ENCODE data around the gene TBX21. TPM values are rescaled to one million over a fixed set of nuclear protein-coding genes. Genes with fewer than 3 reads are reported as not detected.
A peak's percentile ranks its signal among the peaks of the same experiment; 100 is the strongest.

Gene TBX21
- total and polyA plus RNA-seq, 9 of the 15 experiments (the other 6 are each of a cell fraction or from before 2014, with no cell fraction given) = 0.07 TPM; not detected in 8

- 68% methylated on average over 11 of the region's 11 CpGs for WGBS (ENCODE audit: insufficient coverage, low coverage, missing lambda C conversion rate)
- Histone ChIP-seq H4K20me1 (replicated peaks; ENCODE audit: control insufficient read depth, insufficient read depth, low read length) (no peaks in the 10 kb centered on the region), H3K36me3 (ENCODE audit: control insufficient read depth, insufficient read depth, low read length) (peaks cover 9% of the 10 kb centered on the region; the same call in 1 of the 3 replicates), H3K79me2 (ENCODE audit: control insufficient read depth, insufficient read depth, low read length) (peaks cover 5% of the 10 kb centered on the region; the same call in 2 of the 3 replicates), H3K4me3 (no peak overlapping the region), H3K4me1 (replicated peaks in 1 of 2; ENCODE audit: control insufficient read depth in 2 of 2, insufficient read depth in 2 of 2, low read length in 2 of 2) (peaks cover 19 to 53% of the 10 kb centered on the region in 2 experiments), H2AFZ (ENCODE audit: low read depth, low read length) (no peak overlapping the region), H3K27me3 (ENCODE audit: control insufficient read depth in 2 of 2, insufficient read depth in 2 of 2, low read length in 2 of 2) (no peaks in the 10 kb centered on the region), H3K27ac (ENCODE audit: extremely low read depth, low read depth, low read length) (no peak overlapping the region), H3K9me1 (ENCODE audit: control insufficient read depth, insufficient read depth, low read length) (no peaks in the 10 kb centered on the region), H3K9me3 (replicated peaks; ENCODE audit: control insufficient read depth, insufficient read depth, low read depth, low read length) (no peaks in the 10 kb centered on the region), H3K9ac (ENCODE audit: insufficient read depth in 1 of 2, low read depth in 2 of 2, low read length in 2 of 2) (no peak overlapping the region), H3K4me2 (ENCODE audit: insufficient read depth, low read length) (no peak overlapping the region)
- BruUV-seq (replicated peaks) = no TSS peak
- DNase-seq (ENCODE audit: extremely low read depth in 1 of 4, low spot score in 3 of 4) = no peak
- ATAC-seq = no peak
- TF ChIP-seq ZFP36 (IDR thresholded peaks at IDR 0.05; ENCODE audit: low read depth, low read length, partially characterized antibody) (peak; percentile 42), MED1 (CRISPR knock-in tag; IDR thresholded peaks at IDR 0.05; ENCODE audit: borderline replicate concordance) (no peak), RFX7 (CRISPR knock-in tag; IDR thresholded peaks at IDR 0.05) (no peak), SP2 (IDR thresholded peaks at IDR 0.05; ENCODE audit: extremely low read depth, low read depth, low read length, poor library complexity, severe bottlenecking) (no peak), ZNF263 (CRISPR knock-in tag; IDR thresholded peaks at IDR 0.05; ENCODE audit: borderline replicate concordance) (peak; percentile 15; the same call in 1 of the 2 replicates), MLX (CRISPR knock-in tag; conservative IDR thresholded peaks at IDR 0.05) (no peak)
- in situ Hi-C loops (cut with MboI) (no loop called here), intact Hi-C loops (cut with micrococcal nuclease) (loop anchor here (5.0 kb wide), 1 partner anchor 105 kb away; no protein-coding TSS in a partner anchor)
- CTCF ChIA-PET (ENCODE audit: low intra/inter-chr PET ratio) = interaction anchor here (0.6 kb wide), 1 partner anchor 93 kb away, joined by 3 read pairs; no protein-coding TSS in a partner anchor
- POLR2A ChIA-PET = interaction anchor here (1.0 to 1.3 kb wide), 4 partner anchors 8 to 125 kb away, joined by 3 to 4 read pairs (median 4); partner anchors contain the start of gene OSBPL7
- no peak for FAIRE-seq
These were observed 36.1 kb upstream of the TBX21 start for GRCh38 chr17:47696717-47697642.

Measured in K562 (cell line).